ENCODE results near the gene TMEM266.
A peak's percentile ranks its signal among the peaks of the same experiment; 100 is the strongest.

The TMEM266 gene

DNA sequence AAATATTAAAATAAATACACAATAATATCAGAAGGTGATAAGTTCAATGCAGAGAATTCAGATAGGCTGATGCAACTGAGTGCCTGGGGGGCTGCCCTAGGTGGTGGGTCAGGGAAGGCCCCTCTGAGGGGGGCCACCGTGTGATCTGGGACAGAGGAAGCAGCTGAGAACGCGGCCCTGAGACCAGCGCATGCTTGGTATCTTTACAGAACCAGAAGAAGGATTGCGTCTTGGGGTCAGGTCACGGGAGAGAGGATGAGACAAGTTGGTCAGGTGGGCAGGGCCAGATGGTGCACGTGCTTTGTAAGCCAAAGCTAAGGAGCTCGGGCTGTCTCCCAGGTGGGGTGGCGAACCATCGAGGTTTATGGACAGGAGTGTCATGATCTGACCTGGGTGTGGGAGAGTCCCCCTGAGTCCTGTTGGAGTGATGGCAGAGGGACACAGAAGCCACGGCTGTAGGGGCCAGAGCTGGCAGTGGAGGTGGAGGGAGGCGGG, 130.3 kb downstream of the TMEM266 start:
- TF ChIP-seq BACH2 (CRISPR knock-in tag; IDR thresholded peaks at IDR 0.05; ENCODE audit: borderline replicate concordance) (no peak), PPARA (CRISPR knock-in tag; IDR thresholded peaks at IDR 0.05; ENCODE audit: borderline replicate concordance) (no peak), TOX (CRISPR knock-in tag; IDR thresholded peaks at IDR 0.05; ENCODE audit: borderline replicate concordance) (no peak), ARNTL (CRISPR knock-in tag; IDR thresholded peaks at IDR 0.05; ENCODE audit: borderline replicate concordance, low read depth) (no peak), ZFP30 (CRISPR knock-in tag; IDR thresholded peaks at IDR 0.05) (no peak), ZNF70 (CRISPR knock-in tag; IDR thresholded peaks at IDR 0.05) (no peak), TCF4 (CRISPR knock-in tag; IDR thresholded peaks at IDR 0.05; ENCODE audit: borderline replicate concordance) (no peak), CSDC2 (CRISPR knock-in tag; IDR thresholded peaks at IDR 0.05) (no peak), OSR1 (CRISPR knock-in tag; IDR thresholded peaks at IDR 0.05) (no peak), SNAI2 (CRISPR knock-in tag; IDR thresholded peaks at IDR 0.05) (no peak)
- TF ChIP-seq, protein P1, sequence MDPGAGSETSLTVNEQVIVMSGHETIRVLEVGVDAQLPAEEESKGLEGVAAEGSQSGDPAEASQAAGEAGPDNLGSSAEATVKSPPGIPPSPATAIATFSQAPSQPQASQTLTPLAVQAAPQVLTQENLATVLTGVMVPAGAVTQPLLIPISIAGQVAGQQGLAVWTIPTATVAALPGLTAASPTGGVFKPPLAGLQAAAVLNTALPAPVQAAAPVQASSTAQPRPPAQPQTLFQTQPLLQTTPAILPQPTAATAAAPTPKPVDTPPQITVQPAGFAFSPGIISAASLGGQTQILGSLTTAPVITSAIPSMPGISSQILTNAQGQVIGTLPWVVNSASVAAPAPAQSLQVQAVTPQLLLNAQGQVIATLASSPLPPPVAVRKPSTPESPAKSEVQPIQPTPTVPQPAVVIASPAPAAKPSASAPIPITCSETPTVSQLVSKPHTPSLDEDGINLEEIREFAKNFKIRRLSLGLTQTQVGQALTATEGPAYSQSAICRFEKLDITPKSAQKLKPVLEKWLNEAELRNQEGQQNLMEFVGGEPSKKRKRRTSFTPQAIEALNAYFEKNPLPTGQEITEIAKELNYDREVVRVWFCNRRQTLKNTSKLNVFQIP (CRISPR knock-in tag; IDR thresholded peaks at IDR 0.05; ENCODE audit: borderline replicate concordance, low read depth), result no peak
- ATAC-seq, result peak; percentile 5; the same call in 1 of the 3 replicates

DNA sequence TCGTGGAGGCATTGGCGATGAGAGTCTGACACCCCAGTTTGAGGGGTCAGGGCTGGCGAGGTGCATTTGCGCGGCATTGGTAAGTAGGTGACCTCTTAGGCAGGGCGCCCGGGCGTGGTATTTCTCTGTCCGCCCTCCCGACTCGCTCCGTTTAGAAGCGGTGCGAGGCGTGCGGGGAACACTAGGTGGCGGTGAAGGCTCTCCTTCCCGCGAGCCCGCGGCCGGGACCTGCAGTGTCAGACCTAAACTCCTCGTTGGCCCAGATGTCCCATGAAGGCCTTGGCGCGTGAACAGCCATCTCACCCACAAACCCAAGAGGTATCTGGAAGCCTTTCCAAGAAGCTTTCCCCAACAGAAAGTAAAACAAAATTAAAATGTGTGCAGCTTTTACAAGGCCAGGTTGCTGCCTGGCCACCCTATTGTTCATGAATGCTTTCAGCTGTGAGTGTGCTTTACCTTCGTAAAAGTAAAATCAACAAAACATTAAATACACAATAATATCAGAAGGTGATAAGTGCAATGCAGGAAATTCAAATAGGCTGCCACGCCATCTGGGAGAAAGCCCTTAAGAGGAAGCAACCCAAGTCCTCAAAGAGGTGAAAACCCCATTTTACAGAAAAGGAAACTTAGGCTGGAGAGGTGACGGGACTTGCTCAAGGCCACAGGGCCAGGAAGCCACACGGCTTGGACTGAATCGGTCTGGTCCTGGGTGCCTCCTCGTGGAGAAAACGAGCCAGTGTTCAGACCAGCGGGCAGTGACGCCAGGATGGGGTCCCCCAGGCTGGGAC, 131.2 kb downstream of the TMEM266 start:
- peak; percentile 95 for ATAC-seq
- TF ChIP-seq, protein P2, sequence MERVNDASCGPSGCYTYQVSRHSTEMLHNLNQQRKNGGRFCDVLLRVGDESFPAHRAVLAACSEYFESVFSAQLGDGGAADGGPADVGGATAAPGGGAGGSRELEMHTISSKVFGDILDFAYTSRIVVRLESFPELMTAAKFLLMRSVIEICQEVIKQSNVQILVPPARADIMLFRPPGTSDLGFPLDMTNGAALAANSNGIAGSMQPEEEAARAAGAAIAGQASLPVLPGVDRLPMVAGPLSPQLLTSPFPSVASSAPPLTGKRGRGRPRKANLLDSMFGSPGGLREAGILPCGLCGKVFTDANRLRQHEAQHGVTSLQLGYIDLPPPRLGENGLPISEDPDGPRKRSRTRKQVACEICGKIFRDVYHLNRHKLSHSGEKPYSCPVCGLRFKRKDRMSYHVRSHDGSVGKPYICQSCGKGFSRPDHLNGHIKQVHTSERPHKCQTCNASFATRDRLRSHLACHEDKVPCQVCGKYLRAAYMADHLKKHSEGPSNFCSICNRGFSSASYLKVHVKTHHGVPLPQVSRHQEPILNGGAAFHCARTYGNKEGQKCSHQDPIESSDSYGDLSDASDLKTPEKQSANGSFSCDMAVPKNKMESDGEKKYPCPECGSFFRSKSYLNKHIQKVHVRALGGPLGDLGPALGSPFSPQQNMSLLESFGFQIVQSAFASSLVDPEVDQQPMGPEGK (CRISPR knock-in tag; IDR thresholded peaks at IDR 0.05; ENCODE audit: borderline replicate concordance), result no peak
- TF ChIP-seq ZFP3 (CRISPR knock-in tag; IDR thresholded peaks at IDR 0.05), result no peak
- no peak for TF ChIP-seq ZFP30 (CRISPR knock-in tag; IDR thresholded peaks at IDR 0.05)
- TF ChIP-seq PPARA (CRISPR knock-in tag; IDR thresholded peaks at IDR 0.05; ENCODE audit: borderline replicate concordance), result no peak
- TF ChIP-seq TOX (CRISPR knock-in tag; IDR thresholded peaks at IDR 0.05; ENCODE audit: borderline replicate concordance), result no peak
- no peak for TF ChIP-seq OSR1 (CRISPR knock-in tag; IDR thresholded peaks at IDR 0.05)
- no peak for TF ChIP-seq CSDC2 (CRISPR knock-in tag; IDR thresholded peaks at IDR 0.05)
- no peak for TF ChIP-seq ESRRG (CRISPR knock-in tag; IDR thresholded peaks at IDR 0.05)
- TF ChIP-seq BACH2 (CRISPR knock-in tag; IDR thresholded peaks at IDR 0.05; ENCODE audit: borderline replicate concordance), result no peak
- TF ChIP-seq, protein P1 (CRISPR knock-in tag; IDR thresholded peaks at IDR 0.05; ENCODE audit: borderline replicate concordance, low read depth), result no peak
- no peak for TF ChIP-seq ZNF70 (CRISPR knock-in tag; IDR thresholded peaks at IDR 0.05)
- no peak for TF ChIP-seq TCF4 (CRISPR knock-in tag; IDR thresholded peaks at IDR 0.05; ENCODE audit: borderline replicate concordance)
- TF ChIP-seq, protein P3, sequence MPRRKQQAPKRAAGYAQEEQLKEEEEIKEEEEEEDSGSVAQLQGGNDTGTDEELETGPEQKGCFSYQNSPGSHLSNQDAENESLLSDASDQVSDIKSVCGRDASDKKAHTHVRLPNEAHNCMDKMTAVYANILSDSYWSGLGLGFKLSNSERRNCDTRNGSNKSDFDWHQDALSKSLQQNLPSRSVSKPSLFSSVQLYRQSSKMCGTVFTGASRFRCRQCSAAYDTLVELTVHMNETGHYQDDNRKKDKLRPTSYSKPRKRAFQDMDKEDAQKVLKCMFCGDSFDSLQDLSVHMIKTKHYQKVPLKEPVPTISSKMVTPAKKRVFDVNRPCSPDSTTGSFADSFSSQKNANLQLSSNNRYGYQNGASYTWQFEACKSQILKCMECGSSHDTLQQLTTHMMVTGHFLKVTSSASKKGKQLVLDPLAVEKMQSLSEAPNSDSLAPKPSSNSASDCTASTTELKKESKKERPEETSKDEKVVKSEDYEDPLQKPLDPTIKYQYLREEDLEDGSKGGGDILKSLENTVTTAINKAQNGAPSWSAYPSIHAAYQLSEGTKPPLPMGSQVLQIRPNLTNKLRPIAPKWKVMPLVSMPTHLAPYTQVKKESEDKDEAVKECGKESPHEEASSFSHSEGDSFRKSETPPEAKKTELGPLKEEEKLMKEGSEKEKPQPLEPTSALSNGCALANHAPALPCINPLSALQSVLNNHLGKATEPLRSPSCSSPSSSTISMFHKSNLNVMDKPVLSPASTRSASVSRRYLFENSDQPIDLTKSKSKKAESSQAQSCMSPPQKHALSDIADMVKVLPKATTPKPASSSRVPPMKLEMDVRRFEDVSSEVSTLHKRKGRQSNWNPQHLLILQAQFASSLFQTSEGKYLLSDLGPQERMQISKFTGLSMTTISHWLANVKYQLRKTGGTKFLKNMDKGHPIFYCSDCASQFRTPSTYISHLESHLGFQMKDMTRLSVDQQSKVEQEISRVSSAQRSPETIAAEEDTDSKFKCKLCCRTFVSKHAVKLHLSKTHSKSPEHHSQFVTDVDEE (CRISPR knock-in tag; IDR thresholded peaks at IDR 0.05), result no peak
- no peak for TF ChIP-seq ZNF8 (CRISPR knock-in tag; IDR thresholded peaks at IDR 0.05)

DNA sequence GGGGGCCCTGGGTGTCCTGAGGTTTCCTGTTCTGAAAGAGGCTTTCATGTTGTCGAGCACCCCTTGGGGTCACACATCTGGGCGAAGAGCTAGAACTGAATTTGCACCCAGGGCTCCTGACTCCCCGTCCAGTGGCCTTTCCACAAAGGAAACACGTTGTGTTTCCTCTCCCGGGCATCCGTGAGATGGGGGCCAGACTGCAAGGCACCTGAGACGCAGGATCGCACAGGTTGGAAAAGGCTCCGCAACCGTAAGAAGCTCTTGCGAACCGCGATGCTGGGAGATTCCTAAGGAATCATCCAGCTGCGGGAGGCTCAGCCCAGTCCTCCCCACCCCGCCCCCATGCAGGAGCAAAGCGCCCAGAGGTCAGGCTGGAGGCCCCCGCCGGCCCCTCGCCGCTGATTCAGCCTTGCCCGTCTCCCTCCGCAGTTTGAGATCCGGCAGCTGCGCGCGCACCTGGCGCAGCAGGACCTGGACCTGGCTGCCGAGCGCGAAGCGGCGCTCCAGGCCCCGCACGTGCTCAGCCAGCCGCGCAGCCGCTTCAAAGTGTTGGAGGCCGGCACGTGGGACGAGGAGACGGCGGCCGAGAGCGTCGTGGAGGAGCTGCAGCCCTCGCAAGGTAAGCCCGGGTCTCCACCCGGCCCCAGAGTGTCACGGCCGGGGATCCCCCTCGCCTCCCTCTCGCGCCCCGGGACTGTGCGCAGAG, 131.9 kb downstream of the TMEM266 start:
- ATAC-seq, result no peak
- TF ChIP-seq, protein P2 (CRISPR knock-in tag; IDR thresholded peaks at IDR 0.05; ENCODE audit: borderline replicate concordance), result no peak
- TF ChIP-seq ZNF70 (CRISPR knock-in tag; IDR thresholded peaks at IDR 0.05) (no peak), TOX (CRISPR knock-in tag; IDR thresholded peaks at IDR 0.05; ENCODE audit: borderline replicate concordance) (no peak), GLIS3 (CRISPR knock-in tag; IDR thresholded peaks at IDR 0.05) (no peak), ZFP3 (CRISPR knock-in tag; IDR thresholded peaks at IDR 0.05) (no peak), CSDC2 (CRISPR knock-in tag; IDR thresholded peaks at IDR 0.05) (no peak), ZNF8 (CRISPR knock-in tag; IDR thresholded peaks at IDR 0.05) (no peak), ARNTL (CRISPR knock-in tag; IDR thresholded peaks at IDR 0.05; ENCODE audit: borderline replicate concordance, low read depth) (no peak), ESRRG (CRISPR knock-in tag; IDR thresholded peaks at IDR 0.05) (no peak), TCF4 (CRISPR knock-in tag; IDR thresholded peaks at IDR 0.05; ENCODE audit: borderline replicate concordance) (no peak), BACH2 (CRISPR knock-in tag; IDR thresholded peaks at IDR 0.05; ENCODE audit: borderline replicate concordance) (no peak), ZNF565 (CRISPR knock-in tag; conservative IDR thresholded peaks at IDR 0.05; ENCODE audit: low read depth) (no peak)
- TF ChIP-seq, protein P1 (CRISPR knock-in tag; IDR thresholded peaks at IDR 0.05; ENCODE audit: borderline replicate concordance, low read depth), result no peak
- TF ChIP-seq, protein P4, sequence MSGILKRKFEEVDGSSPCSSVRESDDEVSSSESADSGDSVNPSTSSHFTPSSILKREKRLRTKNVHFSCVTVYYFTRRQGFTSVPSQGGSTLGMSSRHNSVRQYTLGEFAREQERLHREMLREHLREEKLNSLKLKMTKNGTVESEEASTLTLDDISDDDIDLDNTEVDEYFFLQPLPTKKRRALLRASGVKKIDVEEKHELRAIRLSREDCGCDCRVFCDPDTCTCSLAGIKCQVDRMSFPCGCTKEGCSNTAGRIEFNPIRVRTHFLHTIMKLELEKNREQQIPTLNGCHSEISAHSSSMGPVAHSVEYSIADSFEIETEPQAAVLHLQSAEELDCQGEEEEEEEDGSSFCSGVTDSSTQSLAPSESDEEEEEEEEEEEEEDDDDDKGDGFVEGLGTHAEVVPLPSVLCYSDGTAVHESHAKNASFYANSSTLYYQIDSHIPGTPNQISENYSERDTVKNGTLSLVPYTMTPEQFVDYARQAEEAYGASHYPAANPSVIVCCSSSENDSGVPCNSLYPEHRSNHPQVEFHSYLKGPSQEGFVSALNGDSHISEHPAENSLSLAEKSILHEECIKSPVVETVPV (CRISPR knock-in tag; IDR thresholded peaks at IDR 0.05), result no peak
